ENCODE measurements around the gene MAP3K4. TPM values are rescaled to one million over a fixed set of nuclear protein-coding genes. Genes with fewer than 3 reads are reported as not detected.

Gene MAP3K4
- polyA plus RNA-seq, 1 donor from 2014 or later = 31.0 TPM

DNA sequence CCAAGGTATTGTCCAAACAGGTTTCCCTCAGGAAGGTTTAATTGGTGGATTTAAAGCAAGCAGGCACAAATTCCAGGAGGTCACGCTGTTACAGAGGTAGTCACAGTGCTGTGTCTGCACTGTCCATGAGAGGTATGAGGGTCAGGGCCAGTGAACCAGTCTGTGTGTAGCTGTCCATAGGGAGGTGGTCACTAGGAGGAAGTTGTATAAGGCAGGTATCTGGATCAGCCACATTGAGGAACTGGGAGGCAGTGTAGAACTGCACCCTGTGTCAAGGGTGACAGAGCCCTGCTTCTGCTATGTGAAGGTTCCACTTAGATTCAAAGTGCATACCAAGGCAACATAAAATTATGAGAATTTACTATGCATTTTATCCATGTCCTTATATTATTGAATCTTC lies 73.3 kb downstream of the MAP3K4 start:
- Histone ChIP-seq H3K9ac (ENCODE audit: low read length) (no peak overlapping the region), H3K27ac (ENCODE audit: low read length) (no peak overlapping the region), H2AFZ (ENCODE audit: low read depth, low read length) (no peak overlapping the region), H3K9me3 (ENCODE audit: low read length) (no peaks in the 10 kb centered on the region), H3K79me2 (replicated peaks; ENCODE audit: insufficient read depth, low read length) (peaks cover 6% of the 10 kb centered on the region), H3K4me3 (ENCODE audit: low read length) (no peak overlapping the region), H3K4me2 (ENCODE audit: low read length) (no peak overlapping the region), H3F3A (ENCODE audit: insufficient read depth, low read length, poor library complexity, severe bottlenecking) (no peaks in the 10 kb centered on the region), H3K27me3 (ENCODE audit: insufficient read depth, low read depth, low read length) (no peaks in the 10 kb centered on the region), H3K36me3 (ENCODE audit: insufficient read depth, low read length) (no peaks in the 10 kb centered on the region), H3K9me2 (ENCODE audit: insufficient read depth, low read length) (no peaks in the 10 kb centered on the region), H4K20me1 (ENCODE audit: insufficient read depth) (no peaks in the 10 kb centered on the region)
- no peak for TF ChIP-seq EZH2 (IDR thresholded peaks at IDR 0.05; ENCODE audit: borderline replicate concordance, insufficient read depth, low read length, poor library complexity, severe bottlenecking)
- no peak for TF ChIP-seq MXI1 (conservative IDR thresholded peaks at IDR 0.05; ENCODE audit: poor library complexity, severe bottlenecking)
- no peak for TF ChIP-seq EP300 (conservative IDR thresholded peaks at IDR 0.05; ENCODE audit: poor library complexity, severe bottlenecking)
- TF ChIP-seq, protein P1, sequence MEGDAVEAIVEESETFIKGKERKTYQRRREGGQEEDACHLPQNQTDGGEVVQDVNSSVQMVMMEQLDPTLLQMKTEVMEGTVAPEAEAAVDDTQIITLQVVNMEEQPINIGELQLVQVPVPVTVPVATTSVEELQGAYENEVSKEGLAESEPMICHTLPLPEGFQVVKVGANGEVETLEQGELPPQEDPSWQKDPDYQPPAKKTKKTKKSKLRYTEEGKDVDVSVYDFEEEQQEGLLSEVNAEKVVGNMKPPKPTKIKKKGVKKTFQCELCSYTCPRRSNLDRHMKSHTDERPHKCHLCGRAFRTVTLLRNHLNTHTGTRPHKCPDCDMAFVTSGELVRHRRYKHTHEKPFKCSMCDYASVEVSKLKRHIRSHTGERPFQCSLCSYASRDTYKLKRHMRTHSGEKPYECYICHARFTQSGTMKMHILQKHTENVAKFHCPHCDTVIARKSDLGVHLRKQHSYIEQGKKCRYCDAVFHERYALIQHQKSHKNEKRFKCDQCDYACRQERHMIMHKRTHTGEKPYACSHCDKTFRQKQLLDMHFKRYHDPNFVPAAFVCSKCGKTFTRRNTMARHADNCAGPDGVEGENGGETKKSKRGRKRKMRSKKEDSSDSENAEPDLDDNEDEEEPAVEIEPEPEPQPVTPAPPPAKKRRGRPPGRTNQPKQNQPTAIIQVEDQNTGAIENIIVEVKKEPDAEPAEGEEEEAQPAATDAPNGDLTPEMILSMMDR (IDR thresholded peaks at IDR 0.05; ENCODE audit: poor library complexity, severe bottlenecking) = no peak
- TF ChIP-seq RAD21 (conservative IDR thresholded peaks at IDR 0.05) = no peak
- TF ChIP-seq POLR2AphosphoS5 (IDR thresholded peaks at IDR 0.05) = no peak
- no peak for TF ChIP-seq SMC3 (conservative IDR thresholded peaks at IDR 0.05; ENCODE audit: poor library complexity)
- TF ChIP-seq TAF1 (IDR thresholded peaks at IDR 0.05; ENCODE audit: low read depth) = no peak
- TF ChIP-seq, protein P2, sequence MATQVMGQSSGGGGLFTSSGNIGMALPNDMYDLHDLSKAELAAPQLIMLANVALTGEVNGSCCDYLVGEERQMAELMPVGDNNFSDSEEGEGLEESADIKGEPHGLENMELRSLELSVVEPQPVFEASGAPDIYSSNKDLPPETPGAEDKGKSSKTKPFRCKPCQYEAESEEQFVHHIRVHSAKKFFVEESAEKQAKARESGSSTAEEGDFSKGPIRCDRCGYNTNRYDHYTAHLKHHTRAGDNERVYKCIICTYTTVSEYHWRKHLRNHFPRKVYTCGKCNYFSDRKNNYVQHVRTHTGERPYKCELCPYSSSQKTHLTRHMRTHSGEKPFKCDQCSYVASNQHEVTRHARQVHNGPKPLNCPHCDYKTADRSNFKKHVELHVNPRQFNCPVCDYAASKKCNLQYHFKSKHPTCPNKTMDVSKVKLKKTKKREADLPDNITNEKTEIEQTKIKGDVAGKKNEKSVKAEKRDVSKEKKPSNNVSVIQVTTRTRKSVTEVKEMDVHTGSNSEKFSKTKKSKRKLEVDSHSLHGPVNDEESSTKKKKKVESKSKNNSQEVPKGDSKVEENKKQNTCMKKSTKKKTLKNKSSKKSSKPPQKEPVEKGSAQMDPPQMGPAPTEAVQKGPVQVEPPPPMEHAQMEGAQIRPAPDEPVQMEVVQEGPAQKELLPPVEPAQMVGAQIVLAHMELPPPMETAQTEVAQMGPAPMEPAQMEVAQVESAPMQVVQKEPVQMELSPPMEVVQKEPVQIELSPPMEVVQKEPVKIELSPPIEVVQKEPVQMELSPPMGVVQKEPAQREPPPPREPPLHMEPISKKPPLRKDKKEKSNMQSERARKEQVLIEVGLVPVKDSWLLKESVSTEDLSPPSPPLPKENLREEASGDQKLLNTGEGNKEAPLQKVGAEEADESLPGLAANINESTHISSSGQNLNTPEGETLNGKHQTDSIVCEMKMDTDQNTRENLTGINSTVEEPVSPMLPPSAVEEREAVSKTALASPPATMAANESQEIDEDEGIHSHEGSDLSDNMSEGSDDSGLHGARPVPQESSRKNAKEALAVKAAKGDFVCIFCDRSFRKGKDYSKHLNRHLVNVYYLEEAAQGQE (IDR thresholded peaks at IDR 0.05; ENCODE audit: borderline replicate concordance) = no peak

DNA sequence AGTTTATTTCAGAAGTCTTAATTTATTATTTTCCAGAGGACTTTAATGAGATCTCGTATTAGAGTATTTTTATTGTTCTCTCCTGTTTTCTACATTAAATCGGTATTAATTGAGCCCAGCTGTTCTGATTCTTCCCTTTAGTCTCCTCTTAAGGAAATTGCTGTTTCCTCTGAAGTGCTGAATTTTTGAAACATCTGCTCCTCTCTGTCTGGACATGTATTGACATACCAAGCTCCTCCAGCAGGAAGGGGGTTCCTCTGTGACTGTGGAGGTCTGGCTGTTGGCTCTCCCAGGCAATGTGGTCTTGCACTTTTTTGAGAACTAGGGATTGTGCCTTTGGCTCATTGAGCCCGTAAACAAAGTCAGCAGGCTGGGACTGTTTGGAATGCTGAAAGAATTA lies 74.9 kb downstream of the MAP3K4 start:
- no peak overlapping the region for H3K9ac ChIP-seq (ENCODE audit: low read length)
- TF ChIP-seq RAD21 (conservative IDR thresholded peaks at IDR 0.05) = no peak
- TF ChIP-seq TAF1 (IDR thresholded peaks at IDR 0.05; ENCODE audit: low read depth) = no peak
- no peak for TF ChIP-seq EP300 (conservative IDR thresholded peaks at IDR 0.05; ENCODE audit: poor library complexity, severe bottlenecking)
- TF ChIP-seq, protein P2 (IDR thresholded peaks at IDR 0.05; ENCODE audit: borderline replicate concordance) = no peak
- TF ChIP-seq SMC3 (conservative IDR thresholded peaks at IDR 0.05; ENCODE audit: poor library complexity) = no peak
- no peak for TF ChIP-seq MXI1 (conservative IDR thresholded peaks at IDR 0.05; ENCODE audit: poor library complexity, severe bottlenecking)
- no peak for TF ChIP-seq POLR2AphosphoS5 (IDR thresholded peaks at IDR 0.05)
- TF ChIP-seq EZH2 (IDR thresholded peaks at IDR 0.05; ENCODE audit: borderline replicate concordance, insufficient read depth, low read length, poor library complexity, severe bottlenecking) = no peak
- TF ChIP-seq, protein P1 (IDR thresholded peaks at IDR 0.05; ENCODE audit: poor library complexity, severe bottlenecking) = no peak
- H3K79me2 ChIP-seq (replicated peaks; ENCODE audit: insufficient read depth, low read length) = peaks cover 6% of the 10 kb centered on the region

More for the DNA sequence above, 74.9 kb downstream of the MAP3K4 start:
- Histone ChIP-seq H3K9me3 (ENCODE audit: low read length) (no peaks in the 10 kb centered on the region), H3K27me3 (ENCODE audit: insufficient read depth, low read depth, low read length) (no peaks in the 10 kb centered on the region), H3K27ac (ENCODE audit: low read length) (no peak overlapping the region), H2AFZ (ENCODE audit: low read depth, low read length) (no peak overlapping the region), H3F3A (ENCODE audit: insufficient read depth, low read length, poor library complexity, severe bottlenecking) (no peaks in the 10 kb centered on the region), H4K20me1 (ENCODE audit: insufficient read depth) (no peaks in the 10 kb centered on the region), H3K9me2 (ENCODE audit: insufficient read depth, low read length) (no peaks in the 10 kb centered on the region), H3K4me2 (ENCODE audit: low read length) (no peak overlapping the region), H3K4me3 (ENCODE audit: low read length) (no peak overlapping the region), H3K36me3 (ENCODE audit: insufficient read depth, low read length) (no peaks in the 10 kb centered on the region)
